Femur (tissue), 1 donor: ENCODE measurements around the gene SEC23B.
"Not testable (repeated sequence)": the region's sequence is repeated elsewhere in the genome, so short reads cannot be mapped to it uniquely, and the experiment has no call there.

ENCODE experiments used
- DNase-seq: peaks from one replicate; pipeline ENCODE4 v3.0.0-alpha.2; 2017

The SEC23B gene

DNA sequence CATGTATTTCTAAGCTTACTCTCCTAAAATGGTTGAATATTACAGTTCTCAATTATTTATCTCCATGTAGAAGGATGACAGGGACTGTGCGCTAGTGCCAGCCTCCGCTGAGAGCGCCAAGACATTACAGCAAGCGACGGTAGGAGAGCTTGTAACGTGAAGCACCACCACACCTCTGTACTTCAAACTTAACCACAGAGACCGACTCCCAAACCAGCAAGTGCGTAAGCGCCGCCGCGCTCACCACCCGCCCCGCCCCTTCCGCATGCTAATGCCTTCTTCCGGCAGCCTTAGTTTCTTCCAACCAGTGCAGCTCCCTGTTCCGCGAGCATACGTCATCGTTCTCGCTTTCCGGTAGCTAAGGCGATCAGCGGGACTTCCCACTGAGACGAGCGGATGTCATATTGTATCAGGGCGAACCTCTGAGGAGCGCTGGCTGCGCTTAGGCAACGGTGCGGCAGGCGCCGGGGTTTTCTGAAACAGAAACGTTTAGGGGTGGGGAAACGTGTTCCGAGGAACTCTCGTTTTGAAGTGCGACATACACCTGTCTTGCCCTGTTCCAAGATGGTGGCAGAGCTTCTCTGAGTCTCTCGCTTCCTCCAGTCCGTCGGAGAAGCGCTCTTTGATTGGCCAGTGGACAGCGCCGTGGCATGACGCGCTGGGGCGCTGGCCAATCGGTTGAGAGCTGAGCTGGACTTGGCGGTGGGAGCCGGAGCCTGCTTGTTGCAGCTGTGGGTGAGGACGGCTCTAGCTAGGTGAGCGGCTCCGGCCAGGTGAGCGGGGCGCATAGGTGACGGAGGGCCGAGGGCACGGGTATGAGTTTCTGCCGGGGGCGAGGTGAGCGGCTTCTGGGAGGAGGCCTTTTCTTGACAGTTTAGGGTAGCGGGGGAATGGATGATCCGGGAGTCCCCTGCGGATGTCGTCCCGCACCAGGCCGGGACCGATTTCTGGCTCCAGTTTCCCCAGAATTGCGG lies at the start of gene SEC23B:
Gene SEC23B (plus strand): TSS at position 723 of the 974 bp plus-strand sequence. CDS start 2,896 bp downstream, outside the sequence.
- peak; percentile 98 for DNase-seq

DNA sequence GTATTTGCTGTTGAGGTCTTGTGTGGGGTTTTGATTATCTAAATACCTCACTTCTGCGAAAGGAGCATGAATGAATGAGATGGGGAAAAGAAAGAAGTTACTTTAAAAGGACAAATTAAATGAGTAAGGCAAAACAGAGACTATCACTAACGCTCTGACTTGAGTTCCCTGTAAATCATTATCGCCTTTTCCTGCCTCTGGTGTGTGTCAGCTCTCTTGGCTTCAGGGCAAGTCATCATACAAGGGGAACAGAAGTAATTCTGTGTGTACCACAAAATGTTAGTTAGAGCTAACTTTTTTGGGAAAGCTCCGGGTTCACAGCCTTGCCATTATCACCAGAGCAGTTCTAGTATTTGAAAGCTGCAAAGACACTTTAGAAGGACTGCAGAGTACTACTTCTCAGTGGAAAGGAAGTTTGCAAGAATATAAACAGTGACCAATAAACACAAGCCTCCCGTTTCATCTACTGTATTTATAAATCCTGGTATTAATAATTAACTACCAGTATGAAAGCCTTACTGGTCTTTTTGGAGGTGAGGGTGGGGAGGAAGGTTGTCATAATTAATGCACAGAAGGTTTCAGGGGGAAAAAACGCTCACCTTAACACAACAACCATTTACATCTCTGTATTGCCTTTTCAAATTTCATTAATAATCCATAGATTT lies 42.1 kb upstream of the SEC23B start:
- DNase-seq: no peak

DNA sequence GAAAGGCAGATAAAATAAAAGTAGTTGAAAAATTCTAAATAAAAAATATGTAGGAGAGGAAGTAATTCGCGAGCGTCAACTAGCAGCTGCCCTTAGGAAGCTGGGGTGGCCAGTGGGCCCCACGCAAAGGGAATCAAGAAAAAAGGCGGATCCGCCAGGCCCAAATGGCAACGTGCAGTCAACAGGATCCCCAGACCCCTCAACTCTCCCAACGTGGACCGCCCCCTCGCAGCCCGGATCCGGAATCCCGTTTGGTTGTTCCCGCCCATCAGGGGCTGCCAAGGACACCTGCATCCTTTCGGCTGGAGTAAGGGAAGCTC lies 41.2 kb upstream of the SEC23B start:
- no peak for DNase-seq

DNA sequence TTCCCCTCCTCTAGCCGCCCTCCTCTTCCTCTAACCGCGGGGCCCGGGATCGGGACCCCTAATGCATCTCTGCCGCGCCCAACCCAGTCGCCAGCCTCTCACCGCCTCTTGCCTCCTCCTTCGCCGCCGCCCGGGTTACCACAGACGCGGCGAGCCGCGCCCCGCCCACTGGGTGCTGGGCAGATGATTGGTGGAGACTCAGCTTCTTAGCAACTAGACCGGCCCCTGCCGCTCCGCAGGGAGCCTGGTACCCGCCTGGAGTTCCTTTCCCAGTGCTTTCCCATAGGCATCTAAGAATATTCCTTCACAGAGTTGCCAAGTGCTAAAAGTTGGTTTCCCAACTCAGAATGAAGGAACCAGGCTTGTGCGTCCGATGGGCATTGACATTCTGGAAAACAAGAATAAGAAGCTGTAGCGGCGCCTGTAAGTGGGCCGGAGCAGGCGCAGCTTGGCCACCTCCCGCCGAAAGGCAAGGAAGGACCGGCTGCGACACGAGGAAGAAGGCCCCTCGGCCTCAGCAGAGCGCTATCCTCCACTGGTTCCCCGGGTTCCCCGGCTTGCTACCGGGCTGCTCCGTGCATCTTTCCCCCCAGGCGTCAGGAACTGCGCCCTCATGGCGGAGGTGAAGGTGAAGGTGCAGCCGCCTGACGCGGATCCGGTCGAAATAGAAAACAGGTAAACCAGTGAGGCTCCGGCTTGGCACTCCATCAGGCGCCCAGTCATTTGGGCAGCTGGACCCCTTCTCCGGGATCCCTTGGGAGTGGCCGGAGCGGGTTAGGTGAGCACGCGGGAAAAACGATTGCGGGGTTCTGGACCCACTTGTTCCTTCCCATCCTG lies 40.6 kb upstream of the SEC23B start, which contains the start of the genes DZANK1 and POLR3F:
Gene DZANK1 (minus strand): TSS at position 137 of the 837 bp plus-strand sequence. CDS start 1,672 bp downstream, outside the sequence.
Gene POLR3F (plus strand): TSS at position 497 of the 837 bp plus-strand sequence. CDS start 117 bp downstream, at position 614.
- peak; percentile 97 for DNase-seq

GRCh38 chr20:18477218-18477617 lies 30.5 kb upstream of the SEC23B start:
- no peak for DNase-seq

DNA sequence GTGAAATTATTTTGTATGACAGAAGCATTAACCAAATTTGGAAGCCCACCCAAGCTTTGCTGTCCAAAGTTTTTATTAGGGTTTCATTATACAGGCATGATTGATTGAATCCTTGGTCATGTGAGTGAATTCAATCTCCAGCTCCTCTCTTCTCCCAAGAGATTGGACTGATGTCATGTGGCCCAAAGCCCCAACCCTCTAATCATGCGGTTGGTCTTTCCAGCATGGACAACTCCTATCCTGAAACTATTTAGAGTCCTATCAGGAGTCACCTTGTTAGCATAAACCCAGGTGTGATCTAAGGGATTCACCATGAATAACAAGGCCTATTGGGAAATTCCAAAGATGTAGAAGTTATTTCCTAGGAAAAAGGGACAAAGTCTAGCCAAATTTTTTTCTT lies 29.9 kb upstream of the SEC23B start:
- no peak for DNase-seq

- no peak for DNase-seq
Observed at GRCh38 chr20:18481596-18481995, 26.1 kb upstream of the SEC23B start.

- DNase-seq: no peak
Observed at GRCh38 chr20:18488301-18488700, 19.4 kb upstream of the SEC23B start.

DNA sequence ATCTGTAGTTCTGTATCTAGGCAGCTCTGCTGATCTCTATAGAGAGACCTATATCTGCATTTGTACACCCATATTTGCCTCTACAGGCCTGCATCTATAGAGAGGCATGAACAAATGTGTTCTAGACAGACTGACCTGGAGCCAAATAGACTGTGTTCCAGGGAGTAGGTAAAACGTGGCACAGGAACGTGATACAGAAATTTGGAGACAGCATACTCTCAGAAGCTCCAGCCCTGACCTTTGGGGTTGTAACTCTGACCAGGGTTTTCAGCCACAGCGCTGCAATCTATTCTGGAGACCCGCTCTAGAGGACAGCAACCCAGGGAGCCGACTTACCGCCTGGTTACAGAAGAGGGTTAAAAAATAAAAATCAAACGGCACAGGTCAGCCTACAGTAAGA lies 11.7 kb upstream of the SEC23B start:
- peak; percentile 21 for DNase-seq

- DNase-seq: peak; percentile 92
Observed at GRCh38 chr20:18496740-18497592, 10.8 kb upstream of the SEC23B start, which contains the start of gene RBBP9. Gene RBBP9 (minus strand): TSS chr20:18497225. CDS start chr20:18497167, 58 bp downstream.

DNA sequence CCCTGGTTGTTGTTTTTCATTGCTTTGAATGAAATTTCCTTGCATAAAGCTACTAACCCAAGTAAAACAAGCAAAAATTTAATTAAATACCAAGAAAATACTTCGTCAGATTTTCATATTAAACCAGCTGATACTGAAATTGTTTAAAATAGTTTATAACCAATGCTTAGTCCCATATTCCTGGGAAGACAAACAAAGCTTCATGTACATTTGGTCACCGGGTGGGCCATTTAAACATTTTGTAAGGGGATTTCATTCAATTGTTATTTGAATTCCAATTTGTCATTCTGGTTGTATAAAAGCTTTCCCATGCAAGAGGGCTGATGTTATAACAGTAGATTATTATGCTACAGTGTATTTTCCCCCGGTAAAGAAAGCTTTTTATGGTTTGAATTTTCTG lies 10.1 kb upstream of the SEC23B start:
- no peak for DNase-seq

DNA sequence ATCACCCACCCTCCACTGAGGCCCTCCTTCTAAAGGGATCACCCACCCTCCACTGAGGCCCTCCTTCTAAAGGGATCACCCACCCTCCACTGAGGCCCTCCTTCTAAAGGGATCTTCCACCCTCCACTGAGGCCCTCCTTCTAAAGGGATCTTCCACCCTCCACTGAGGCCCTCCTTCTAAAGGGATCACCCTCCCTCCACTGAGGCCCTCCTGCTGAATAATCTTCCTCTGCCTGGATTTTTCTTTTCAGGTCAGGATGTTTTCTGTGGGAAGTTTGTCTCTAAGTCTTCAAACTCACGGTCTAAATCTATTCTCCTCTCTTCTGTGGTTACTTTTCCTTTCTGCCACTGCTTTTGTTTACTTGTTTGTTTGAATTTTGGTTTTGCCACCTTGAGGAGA lies 6.1 kb upstream of the SEC23B start:
- not testable (repeated sequence) for DNase-seq

DNA sequence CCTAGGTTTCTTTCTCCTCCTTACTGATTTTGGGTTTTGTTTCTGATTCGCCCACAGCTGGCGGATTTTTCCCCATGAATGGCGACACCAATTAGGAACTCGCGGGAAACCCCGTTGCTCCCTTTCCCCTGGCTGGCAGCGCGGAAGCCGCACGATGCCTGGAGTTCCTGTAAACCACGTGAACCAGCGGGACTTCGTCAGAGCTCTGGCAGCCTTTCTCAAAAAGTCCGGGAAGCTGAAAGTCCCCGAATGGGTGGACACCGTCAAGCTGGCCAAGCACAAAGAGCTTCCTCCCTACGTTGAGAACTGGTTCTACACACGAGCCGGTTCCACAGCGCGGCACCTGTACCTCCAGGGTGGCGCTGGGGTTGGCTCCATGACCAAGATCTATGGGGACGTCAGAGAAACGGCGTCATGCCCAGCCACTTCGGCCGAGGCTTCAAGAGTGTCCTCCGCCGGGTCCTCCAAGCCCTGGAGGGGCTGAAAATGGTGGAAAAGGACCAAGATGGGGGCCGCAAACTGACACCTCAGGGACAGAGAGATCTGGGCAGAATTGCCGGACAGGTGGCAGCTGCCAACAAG lies 3.2 kb upstream of the SEC23B start:
- DNase-seq: no peak

DNA sequence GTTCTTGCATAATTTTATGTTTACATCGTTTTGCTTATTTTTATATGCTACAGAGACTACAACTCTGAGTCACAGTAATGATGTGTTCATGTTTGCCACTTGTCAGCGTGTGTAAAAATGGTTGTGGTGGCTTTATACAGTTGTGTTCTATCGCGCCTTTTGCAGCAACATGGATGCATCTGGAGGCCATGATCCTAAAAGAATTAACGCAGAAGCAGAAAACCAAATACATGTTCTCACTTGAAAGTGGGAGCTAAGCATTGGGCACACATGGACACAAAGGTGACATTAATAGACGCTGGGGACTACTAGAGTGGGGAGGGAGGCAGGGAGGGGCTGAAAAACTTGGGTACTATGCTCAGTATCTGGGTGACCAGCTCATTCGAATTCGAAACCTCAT lies 996 bp upstream of the SEC23B start:
- no peak for DNase-seq

DNA sequence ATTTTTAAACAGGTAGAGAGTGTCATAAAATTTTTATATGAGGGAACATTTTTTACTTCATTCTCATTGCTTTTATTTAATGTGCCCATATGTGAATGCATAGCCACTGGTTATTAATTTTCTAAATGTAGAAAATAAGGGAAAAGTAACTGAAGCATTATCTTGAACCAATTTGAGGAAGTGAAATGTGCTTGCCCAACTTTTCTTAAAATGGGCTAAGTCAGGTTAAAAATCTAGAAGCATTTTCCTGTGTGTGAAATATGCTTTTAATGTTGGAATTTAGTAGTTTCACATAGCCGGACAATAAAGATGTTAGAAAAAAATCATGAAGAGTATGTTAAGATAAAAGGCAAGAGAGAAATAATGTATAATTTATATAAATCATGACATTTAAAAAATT lies 3.8 kb downstream of the SEC23B start:
- no peak for DNase-seq

DNA sequence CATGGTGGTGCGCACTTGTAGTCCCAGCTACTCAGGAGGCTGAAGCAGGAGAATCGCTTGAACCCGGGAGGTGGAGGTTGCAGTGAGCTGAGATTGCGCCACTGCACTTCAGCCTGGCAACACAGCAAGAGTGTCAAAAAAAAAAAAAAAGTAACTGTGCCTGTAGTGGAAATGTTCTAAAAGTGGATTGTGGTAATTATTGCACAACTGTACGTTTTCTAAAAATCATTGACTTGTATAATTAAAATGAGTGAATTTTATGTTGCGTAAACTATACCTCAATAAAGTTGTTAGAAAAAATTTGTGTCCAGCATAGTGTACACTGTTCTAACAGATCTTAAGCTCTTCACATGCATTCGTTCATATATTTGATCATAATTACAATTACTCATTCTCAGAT lies 5.5 kb downstream of the SEC23B start:
- DNase-seq: no peak

DNA sequence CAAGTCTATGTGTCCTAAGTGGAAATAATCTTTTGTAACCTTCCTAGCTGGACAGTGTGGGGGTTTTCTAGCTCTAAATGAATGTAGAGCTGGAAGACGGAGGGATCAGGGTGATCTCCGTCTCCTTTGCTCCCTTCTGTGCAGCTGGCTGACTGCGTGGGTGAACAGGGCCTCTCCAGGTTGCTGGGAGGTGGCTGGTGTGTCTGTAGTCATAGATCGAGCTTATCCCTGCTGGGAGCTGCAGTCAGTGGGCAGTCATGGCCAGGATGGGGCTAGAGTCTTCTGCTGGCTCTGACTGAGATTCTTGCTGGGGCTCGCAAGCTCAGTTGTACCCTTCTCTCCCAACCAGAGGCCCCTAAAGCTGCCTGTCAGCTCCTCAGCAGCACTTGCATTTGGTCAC lies 6.4 kb downstream of the SEC23B start:
- no peak for DNase-seq

DNA sequence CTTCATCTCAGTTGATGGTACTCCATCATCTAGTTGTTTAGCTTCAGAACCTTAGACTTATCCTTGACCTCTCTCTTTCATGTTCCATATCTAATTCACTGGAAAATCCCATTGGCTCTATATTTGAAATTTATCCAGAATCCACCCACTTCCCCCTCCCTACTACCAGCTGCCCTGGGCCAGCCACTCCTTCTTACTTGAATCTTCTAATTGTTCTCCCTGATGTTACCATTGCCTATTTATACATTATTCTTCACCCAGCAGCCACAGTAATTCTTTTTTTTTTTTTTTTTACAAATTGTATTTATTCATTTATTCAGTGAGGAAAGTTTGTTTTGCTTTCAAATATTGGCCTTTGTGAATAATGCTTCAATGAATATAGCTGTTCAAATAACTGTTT lies 8.2 kb downstream of the SEC23B start:
- DNase-seq: no peak

DNA sequence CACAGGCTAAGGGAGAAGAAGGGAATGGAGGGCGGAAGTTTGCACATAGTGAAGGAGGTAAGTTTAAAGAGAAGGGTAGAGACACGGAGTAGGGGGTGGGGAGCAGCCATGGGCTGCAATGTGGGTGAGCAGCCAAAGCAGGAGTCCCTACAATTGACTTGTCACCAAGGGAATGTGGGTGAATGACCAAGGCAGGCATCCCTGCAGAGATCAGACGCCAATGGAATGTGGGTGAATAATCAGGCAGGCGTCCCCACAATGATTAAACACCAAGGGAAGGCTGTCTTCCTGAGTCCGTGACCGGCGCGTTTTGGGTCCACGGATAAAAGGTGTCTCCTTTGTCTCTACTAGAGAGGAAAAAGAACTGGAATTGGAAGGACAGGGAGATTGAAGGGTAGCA lies 14.3 kb downstream of the SEC23B start:
- DNase-seq: not testable (repeated sequence)

DNA sequence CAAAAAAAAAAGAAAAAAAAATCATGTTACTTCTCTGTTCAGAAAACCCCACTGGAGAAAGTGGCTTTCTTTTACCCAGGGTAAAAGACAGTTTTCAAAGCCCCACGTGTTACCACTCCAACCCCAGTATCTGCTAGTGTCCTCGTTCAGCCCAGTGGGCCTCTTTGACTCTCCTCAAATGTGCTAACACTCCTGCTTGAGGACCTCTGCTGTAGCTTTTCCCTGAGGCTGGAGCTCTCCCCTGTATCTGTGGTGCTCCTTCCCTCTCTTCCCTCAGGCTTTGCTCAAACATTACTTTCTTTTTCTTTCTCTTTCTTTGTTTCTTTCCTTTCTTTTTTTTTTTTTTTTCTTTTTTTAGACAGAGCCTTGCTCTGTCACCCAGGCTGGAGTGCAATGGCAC lies 15.3 kb downstream of the SEC23B start:
- no peak for DNase-seq

- no peak for DNase-seq
Observed at GRCh38 chr20:18524646-18525045, 16.9 kb downstream of the SEC23B start.
